Measurements from ENCODE around the gene GATAD2A. TPM values are rescaled to one million over a fixed set of nuclear protein-coding genes. Genes with fewer than 3 reads are reported as not detected.

Gene GATAD2A
- total RNA-seq, 4 donors from 2014 or later: 45.6 to 102 (median 65.7) TPM

DNA sequence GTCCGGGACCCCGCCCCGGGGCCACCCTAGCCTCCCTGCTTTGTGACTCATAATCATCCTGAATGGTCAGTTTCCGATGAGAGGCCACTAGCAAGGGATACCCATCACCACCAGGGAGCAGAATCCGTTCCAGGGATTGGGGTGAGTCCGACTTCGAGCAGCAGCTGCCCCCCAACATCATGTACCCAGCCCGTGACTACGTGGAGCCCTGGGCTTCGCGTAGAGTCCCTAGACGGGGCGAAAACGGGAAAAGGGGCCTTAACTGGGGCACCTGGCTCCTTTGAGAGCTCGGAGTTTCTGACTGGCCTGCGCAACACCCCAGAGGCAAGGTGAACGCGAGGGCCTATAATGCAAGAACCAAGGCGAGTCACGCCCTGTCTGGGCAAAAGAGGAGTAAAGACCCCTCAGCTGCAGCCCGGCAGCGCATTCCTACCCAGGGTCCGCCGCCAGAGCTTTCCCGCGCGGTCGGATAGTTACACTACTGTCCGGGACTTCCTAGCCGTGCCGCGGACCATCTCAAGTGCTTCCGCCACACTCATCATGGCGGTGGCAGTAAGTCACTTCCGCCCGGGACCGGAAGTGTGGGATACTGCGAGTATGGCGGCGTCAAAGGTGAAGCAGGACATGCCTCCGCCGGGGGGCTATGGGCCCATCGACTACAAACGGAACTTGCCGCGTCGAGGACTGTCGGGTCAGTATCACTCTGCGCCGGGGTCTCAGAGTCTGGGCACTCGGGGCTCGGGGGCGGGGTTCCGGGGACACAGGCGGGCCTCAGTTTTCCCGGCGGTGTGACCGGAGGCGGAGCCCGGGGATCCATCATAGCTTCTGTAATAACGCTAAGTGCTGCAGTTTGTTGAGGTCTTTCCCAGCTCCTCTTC is 110.4 kb downstream of the GATAD2A start, which contains the start of gene NDUFA13:
Gene NDUFA13 (plus strand): TSS at position 584 of the 878 bp plus-strand sequence. CDS start 14 bp downstream, at position 598.
- in situ Hi-C loops (cut with MboI; ENCODE audit: low pct_ligation_motif_present in 1 of 4, low pct_unique_long_range_greater_than_20kb in 1 of 4, low sequenced_read_pairs in 3 of 4): no loop called here
- Histone ChIP-seq H3K4me3 (peak within 1 kb of the TSS; percentile 71 to 83 (median 76)), H3K9me3 (no peaks in the 10 kb centered on the region), H3K27me3 (no peaks in the 10 kb centered on the region), H3K36me3 (no peaks in the 10 kb centered on the region), H3K27ac (peak within 1 kb of the TSS; percentile 83 to 89 (median 86)), H3K4me1 (peaks cover 6 to 33% (median 19%) of the 10 kb centered on the region in 4 donors)
- 4% methylated on average over 61 of the region's 61 CpGs; no CpG with 5 or more reads in 1 of the 2 donors for WGBS, 2 donors (ENCODE audit: low coverage in 1 of 2)
- TF ChIP-seq, protein P1, sequence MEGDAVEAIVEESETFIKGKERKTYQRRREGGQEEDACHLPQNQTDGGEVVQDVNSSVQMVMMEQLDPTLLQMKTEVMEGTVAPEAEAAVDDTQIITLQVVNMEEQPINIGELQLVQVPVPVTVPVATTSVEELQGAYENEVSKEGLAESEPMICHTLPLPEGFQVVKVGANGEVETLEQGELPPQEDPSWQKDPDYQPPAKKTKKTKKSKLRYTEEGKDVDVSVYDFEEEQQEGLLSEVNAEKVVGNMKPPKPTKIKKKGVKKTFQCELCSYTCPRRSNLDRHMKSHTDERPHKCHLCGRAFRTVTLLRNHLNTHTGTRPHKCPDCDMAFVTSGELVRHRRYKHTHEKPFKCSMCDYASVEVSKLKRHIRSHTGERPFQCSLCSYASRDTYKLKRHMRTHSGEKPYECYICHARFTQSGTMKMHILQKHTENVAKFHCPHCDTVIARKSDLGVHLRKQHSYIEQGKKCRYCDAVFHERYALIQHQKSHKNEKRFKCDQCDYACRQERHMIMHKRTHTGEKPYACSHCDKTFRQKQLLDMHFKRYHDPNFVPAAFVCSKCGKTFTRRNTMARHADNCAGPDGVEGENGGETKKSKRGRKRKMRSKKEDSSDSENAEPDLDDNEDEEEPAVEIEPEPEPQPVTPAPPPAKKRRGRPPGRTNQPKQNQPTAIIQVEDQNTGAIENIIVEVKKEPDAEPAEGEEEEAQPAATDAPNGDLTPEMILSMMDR (IDR thresholded peaks at IDR 0.05): peak in 4 of 5 experiments; percentile 10 to 46 (median 26)
- TF ChIP-seq POLR2AphosphoS5 (IDR thresholded peaks at IDR 0.05) (peak; percentile 98 to 100 (median 100)), POLR2A (IDR thresholded peaks at IDR 0.05) (peak; percentile 85), EP300 (IDR thresholded peaks at IDR 0.05; ENCODE audit: low read depth) (no peak)
- peak; percentile 95 for DNase-seq
- intact Hi-C loops (cut with DNase I; ENCODE audit: low total_unique reads): no loop called here

DNA sequence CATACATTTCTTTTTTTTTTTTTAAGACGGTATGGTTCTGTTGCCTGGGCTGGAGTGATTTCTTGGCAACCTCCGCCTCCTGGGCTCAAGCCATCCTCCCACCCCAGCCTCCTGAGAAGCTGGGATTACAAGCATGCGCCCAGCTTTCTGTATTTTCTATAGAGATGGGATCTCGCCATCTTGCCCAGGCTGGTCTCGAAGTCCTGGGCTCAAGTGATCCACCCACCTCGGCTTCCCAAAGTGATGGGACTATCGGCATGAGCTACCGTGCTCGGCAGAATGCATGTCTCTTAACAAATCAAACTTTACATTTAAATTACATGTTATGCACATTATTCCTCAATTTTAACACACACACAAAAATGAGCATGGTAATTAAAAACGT is 111.8 kb downstream of the GATAD2A start:
- Histone ChIP-seq H3K27ac (no peak overlapping the region), H3K9me3 (no peaks in the 10 kb centered on the region), H3K27me3 (no peaks in the 10 kb centered on the region), H3K4me1 (peaks cover 6 to 32% (median 19%) of the 10 kb centered on the region in 4 donors), H3K4me3 (peak overlapping the region in 3 of 4 donors; percentile 71 to 83 (median 76)), H3K36me3 (no peaks in the 10 kb centered on the region)
- in situ Hi-C loops (cut with MboI; ENCODE audit: low pct_ligation_motif_present in 1 of 4, low pct_unique_long_range_greater_than_20kb in 1 of 4, low sequenced_read_pairs in 3 of 4): no loop called here
- TF ChIP-seq, protein P1 (IDR thresholded peaks at IDR 0.05): no peak
- TF ChIP-seq EP300 (IDR thresholded peaks at IDR 0.05; ENCODE audit: low read depth): no peak
- TF ChIP-seq POLR2A (IDR thresholded peaks at IDR 0.05): no peak
- no peak for TF ChIP-seq POLR2AphosphoS5 (IDR thresholded peaks at IDR 0.05)
- no peak for DNase-seq
- intact Hi-C loops (cut with DNase I; ENCODE audit: low total_unique reads): no loop called here
- 63 to 80% methylated on average over 3 to 10 of the region's 10 CpGs for WGBS, 2 donors (ENCODE audit: low coverage in 1 of 2)

DNA sequence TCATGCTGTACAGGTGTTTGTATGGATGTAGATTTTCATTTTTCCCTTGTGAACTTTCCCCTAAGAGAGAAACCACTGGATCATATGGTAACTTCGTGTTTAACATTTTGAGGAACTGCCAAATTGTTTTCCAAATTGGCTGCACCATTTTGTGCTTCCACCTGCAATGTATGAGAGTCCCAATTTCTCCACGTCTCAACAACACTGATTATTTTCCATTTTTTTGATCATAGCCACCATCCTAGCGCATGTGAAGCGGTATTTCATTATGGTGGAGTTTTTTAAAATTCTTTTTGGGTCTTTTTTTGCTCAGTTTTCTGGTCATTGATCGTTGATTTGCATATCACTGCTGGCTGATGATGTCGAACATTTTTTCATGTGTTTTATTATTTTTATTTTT is 115.5 kb downstream of the GATAD2A start:
- no peaks in the 10 kb centered on the region for H3K27me3 ChIP-seq
- H3K27ac ChIP-seq: no peak overlapping the region
- WGBS, 2 donors (ENCODE audit: low coverage in 1 of 2): 40 to 81% methylated on average over 3 to 6 of the region's 6 CpGs
- intact Hi-C loops (cut with DNase I; ENCODE audit: low total_unique reads) (no loop called here), in situ Hi-C loops (cut with MboI; ENCODE audit: low pct_ligation_motif_present in 1 of 4, low pct_unique_long_range_greater_than_20kb in 1 of 4, low sequenced_read_pairs in 3 of 4) (loop anchor here in 1 of 4 donors (10.0 kb wide), 1 partner anchor 444 kb away; no protein-coding TSS in a partner anchor)
- H3K4me3 ChIP-seq: no peak overlapping the region
- peaks cover 6 to 23% (median 12%) of the 10 kb centered on the region in 4 donors for H3K4me1 ChIP-seq
- H3K9me3 ChIP-seq: no peaks in the 10 kb centered on the region
- no peaks in the 10 kb centered on the region for H3K36me3 ChIP-seq
- TF ChIP-seq EP300 (IDR thresholded peaks at IDR 0.05; ENCODE audit: low read depth) (no peak), POLR2A (IDR thresholded peaks at IDR 0.05) (no peak), POLR2AphosphoS5 (IDR thresholded peaks at IDR 0.05) (no peak)
- TF ChIP-seq, protein P1 (IDR thresholded peaks at IDR 0.05): no peak
- DNase-seq: no peak

DNA sequence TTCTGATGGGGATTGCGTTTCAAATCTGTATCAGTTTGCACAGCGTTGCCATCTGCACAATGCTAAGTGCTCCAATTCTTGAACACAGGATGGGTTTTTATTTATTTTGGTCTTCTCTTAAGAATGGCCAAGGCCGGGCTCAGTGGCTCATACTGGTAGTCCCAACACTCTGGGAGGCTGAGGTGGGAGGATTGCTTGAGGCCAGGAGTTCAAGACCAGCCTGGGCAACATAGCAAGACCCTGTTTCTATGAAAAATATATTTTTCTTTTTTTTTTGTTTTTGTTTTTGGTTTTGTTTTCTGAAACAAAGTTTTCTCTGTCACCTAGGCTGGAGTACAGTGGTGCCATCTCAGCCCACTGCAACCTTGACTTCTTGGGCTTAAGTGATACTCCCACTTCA is 117.7 kb downstream of the GATAD2A start:
- Histone ChIP-seq H3K27me3 (no peaks in the 10 kb centered on the region), H3K4me1 (peaks cover 0 to 6% (median 0%) of the 10 kb centered on the region in 4 donors), H3K27ac (no peak overlapping the region), H3K36me3 (peaks cover 0 to 8% (median 0%) of the 10 kb centered on the region in 4 donors), H3K4me3 (no peak overlapping the region), H3K9me3 (no peaks in the 10 kb centered on the region)
- TF ChIP-seq EP300 (IDR thresholded peaks at IDR 0.05; ENCODE audit: low read depth) (no peak), POLR2AphosphoS5 (IDR thresholded peaks at IDR 0.05) (no peak), POLR2A (IDR thresholded peaks at IDR 0.05) (no peak)
- TF ChIP-seq, protein P1 (IDR thresholded peaks at IDR 0.05): no peak
- intact Hi-C loops (cut with DNase I; ENCODE audit: low total_unique reads): no loop called here
- 84 to 91% methylated on average over 3 of the region's 3 CpGs for WGBS, 2 donors (ENCODE audit: low coverage in 1 of 2)
- no peak for DNase-seq
- in situ Hi-C loops (cut with MboI; ENCODE audit: low pct_ligation_motif_present in 1 of 4, low pct_unique_long_range_greater_than_20kb in 1 of 4, low sequenced_read_pairs in 3 of 4): loop anchor here in 1 of 4 donors (10.0 kb wide), 1 partner anchor 442 kb away; no protein-coding TSS in a partner anchor

All from transverse colon (tissue), 4 donors.